GM12874 (cell line): ENCODE results near the gene CELF4.

ENCODE experiments used
- TF ChIP-seq, protein P1 (sequence below): IDR thresholded peaks from 2 replicates; pipeline ENCODE4 v1.5.1; 2011; ENCODE audit warnings: low read depth, mild to moderate bottlenecking, control low read depth, low read length, moderate library complexity; ENCODE audit not compliant: insufficient read depth

CELF4 gene

DNA sequence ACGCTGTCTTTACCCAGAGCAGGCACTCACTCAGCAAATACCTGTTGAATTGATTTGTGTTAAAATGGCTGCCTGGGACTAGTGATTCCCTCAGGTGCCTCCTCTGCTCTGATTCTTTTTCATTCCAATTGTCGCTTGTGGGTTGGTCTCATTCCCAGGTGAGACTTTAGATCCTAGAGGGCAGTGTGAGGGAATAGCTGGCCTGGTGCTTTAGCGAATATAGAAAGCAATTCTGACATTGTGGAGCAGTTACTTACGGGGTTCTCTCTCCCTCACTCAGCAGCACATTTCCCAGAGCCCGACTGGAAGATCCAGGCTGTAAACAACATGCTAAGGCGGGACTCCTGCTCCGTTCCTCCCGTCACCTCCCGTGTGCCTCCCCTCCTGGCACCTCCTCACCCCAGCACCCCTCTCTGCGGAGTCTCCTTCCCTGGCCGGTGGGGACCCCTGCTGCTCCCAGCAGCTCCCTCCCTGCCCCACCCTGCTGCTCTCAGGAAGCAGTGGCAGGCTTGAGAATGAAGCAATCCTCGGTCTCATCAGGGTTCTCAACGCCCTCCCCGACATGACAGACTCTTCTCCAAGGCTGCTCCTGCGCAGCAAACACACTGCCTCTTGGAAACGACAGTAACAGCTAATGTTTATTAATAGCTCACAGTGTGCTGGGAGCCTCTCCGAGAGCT, 26.9 kb downstream of the CELF4 start:
- TF ChIP-seq, protein P1, sequence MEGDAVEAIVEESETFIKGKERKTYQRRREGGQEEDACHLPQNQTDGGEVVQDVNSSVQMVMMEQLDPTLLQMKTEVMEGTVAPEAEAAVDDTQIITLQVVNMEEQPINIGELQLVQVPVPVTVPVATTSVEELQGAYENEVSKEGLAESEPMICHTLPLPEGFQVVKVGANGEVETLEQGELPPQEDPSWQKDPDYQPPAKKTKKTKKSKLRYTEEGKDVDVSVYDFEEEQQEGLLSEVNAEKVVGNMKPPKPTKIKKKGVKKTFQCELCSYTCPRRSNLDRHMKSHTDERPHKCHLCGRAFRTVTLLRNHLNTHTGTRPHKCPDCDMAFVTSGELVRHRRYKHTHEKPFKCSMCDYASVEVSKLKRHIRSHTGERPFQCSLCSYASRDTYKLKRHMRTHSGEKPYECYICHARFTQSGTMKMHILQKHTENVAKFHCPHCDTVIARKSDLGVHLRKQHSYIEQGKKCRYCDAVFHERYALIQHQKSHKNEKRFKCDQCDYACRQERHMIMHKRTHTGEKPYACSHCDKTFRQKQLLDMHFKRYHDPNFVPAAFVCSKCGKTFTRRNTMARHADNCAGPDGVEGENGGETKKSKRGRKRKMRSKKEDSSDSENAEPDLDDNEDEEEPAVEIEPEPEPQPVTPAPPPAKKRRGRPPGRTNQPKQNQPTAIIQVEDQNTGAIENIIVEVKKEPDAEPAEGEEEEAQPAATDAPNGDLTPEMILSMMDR, result no peak

- TF ChIP-seq, protein P1, result peak; percentile 86
Measured at GRCh38 chr18:37537868-37538525, 27.6 kb downstream of the CELF4 start.

GRCh38 chr18:37536656-37537055, 28.9 kb downstream of the CELF4 start:
- TF ChIP-seq, protein P1, result no peak

DNA sequence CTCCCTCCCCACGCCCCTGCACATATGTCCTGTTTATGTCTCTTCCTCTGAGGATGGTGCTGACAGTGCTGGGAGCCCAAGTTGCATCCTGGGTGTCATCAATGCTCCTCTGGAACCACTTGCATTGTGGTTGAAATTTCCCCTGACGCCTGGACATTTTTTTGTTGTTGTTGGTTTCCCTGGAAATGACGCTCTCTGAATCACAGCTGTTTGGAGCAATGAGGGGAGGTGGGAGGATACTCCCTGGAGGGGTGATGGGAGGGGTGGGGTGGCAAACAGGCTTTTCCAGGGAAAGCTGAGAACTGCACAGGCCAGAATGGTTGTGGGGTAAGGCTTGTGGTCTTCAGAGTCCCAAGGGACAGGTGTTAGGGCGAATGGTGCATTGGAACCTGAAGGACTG, 29.6 kb downstream of the CELF4 start:
- TF ChIP-seq, protein P1, result no peak

DNA sequence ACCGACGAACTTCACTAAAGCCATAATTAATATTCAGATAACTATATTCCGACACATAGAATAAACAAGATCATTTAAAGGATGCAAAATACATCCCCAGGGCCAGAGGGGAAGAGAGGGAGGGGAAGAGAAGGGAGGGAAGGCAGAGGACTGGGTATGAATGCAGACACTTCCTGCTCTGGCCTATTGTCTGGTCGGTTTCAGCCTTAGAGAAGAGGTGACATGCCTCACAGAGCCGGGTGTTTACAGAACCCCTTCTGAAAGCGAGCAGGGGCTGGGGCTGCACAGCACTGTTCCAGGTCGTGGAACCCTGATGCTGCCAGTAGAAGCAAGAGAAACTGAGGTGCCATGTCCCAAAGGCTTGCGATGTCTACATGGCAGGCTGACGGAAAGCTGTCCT, 31.0 kb downstream of the CELF4 start:
- TF ChIP-seq, protein P1, result no peak

GRCh38 chr18:37533647-37534584, 31.7 kb downstream of the CELF4 start:
- TF ChIP-seq, protein P1, result no peak

DNA sequence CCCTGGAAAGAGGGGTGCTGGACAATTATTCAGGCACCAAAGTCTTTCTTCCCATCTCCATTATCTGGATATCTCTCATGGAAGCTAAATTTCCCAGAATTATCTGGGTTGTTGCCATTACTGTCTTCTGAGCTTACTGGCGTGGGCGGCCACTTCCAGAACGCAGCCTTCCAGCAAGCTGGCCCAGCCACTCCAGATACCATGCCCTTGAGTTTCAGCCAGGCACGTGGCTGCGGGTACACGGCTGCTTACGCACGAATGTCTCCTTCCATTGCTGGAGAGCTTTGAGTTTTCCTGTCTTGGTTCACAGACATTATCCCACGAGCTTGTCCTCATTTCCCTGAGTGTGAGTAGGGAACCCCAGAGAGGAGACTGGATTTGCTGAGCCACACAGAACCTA, 32.7 kb downstream of the CELF4 start:
- TF ChIP-seq, protein P1, result no peak
